Measurements from ENCODE around the gene TRMT10B. TPM values are rescaled to one million over a fixed set of nuclear protein-coding genes. Genes with fewer than 3 reads are reported as not detected.

The TRMT10B gene
- total RNA-seq, 4 donors from 2014 or later: 3.8 to 25.3 (median 8.9) TPM

DNA sequence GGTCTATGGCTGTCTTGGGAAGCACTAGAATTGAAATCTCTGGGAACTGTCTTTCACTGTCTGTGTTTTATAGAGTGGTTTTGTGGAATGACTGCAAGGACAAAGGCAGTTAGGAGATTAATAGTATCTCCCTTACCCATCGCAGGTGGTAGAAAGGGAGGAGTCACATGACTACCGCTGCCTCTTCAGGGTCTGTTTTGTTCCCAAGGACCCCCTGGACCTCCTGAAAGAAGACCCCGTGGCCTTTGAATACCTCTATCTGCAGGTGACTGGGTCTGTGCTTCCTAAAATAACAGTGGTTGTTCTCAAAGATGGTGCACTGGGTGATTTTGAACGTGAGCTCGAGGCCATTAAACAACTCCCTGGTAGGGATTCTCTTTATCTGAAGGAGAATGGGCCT, 22.8 kb upstream of the TRMT10B start:
- Histone ChIP-seq H3K27me3 (peaks cover 5% of the 10 kb centered on the region), H3K4me3 (no peak overlapping the region), H3K4me1 (no peaks in the 10 kb centered on the region), H3K9me3 (no peaks in the 10 kb centered on the region), H3K27ac (no peak overlapping the region), H3K36me3 (no peaks in the 10 kb centered on the region)
- 64% methylated on average over 5 of the region's 5 CpGs for WGBS
- no peak for DNase-seq (ENCODE audit: low spot score in 2 of 2)
- TF ChIP-seq POLR2A (IDR thresholded peaks at IDR 0.05) (no peak), EP300 (IDR thresholded peaks at IDR 0.05) (no peak), POLR2AphosphoS5 (IDR thresholded peaks at IDR 0.05) (no peak)
- TF ChIP-seq, protein P1, sequence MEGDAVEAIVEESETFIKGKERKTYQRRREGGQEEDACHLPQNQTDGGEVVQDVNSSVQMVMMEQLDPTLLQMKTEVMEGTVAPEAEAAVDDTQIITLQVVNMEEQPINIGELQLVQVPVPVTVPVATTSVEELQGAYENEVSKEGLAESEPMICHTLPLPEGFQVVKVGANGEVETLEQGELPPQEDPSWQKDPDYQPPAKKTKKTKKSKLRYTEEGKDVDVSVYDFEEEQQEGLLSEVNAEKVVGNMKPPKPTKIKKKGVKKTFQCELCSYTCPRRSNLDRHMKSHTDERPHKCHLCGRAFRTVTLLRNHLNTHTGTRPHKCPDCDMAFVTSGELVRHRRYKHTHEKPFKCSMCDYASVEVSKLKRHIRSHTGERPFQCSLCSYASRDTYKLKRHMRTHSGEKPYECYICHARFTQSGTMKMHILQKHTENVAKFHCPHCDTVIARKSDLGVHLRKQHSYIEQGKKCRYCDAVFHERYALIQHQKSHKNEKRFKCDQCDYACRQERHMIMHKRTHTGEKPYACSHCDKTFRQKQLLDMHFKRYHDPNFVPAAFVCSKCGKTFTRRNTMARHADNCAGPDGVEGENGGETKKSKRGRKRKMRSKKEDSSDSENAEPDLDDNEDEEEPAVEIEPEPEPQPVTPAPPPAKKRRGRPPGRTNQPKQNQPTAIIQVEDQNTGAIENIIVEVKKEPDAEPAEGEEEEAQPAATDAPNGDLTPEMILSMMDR (IDR thresholded peaks at IDR 0.05): no peak

DNA sequence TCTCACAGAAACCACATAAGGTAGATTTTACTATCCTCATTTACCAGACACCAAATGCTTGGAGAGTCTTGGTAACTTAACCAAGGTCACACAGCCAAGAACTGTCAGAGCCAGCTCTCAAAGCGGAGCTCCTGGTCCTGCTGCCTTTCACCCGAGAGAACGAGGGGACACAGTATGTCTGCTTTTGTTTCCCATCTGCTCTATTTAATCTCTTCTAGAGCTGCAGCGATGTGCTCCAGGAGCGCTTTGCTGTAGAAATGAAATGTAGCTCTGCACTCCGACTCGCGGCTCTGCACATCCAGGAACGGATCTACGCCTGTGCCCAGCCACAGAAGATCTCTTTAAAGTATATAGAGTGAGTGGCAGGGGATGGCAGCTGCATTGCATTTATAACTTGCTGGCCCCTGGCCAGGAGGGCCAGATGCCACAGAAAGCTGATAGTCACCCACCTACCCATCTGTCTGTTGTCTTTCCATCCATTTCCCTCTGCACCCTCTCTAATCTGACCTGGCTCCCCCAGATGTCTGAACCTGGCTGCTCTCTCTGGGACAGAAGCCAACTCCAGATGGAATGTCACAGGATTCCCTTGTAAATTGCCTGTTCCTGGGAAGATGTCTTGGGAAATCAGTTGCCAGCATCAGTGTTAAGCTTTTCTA, 21.4 kb upstream of the TRMT10B start:
- H3K4me3 ChIP-seq: no peak overlapping the region
- no peaks in the 10 kb centered on the region for H3K9me3 ChIP-seq
- no peaks in the 10 kb centered on the region for H3K36me3 ChIP-seq
- H3K27ac ChIP-seq: no peak overlapping the region
- DNase-seq (ENCODE audit: low spot score in 2 of 2): no peak
- H3K27me3 ChIP-seq: peaks cover 5% of the 10 kb centered on the region
- 67% methylated on average over 10 of the region's 10 CpGs for WGBS
- TF ChIP-seq POLR2AphosphoS5 (IDR thresholded peaks at IDR 0.05): no peak
- H3K4me1 ChIP-seq: no peaks in the 10 kb centered on the region

- H3K27me3 ChIP-seq: peaks cover 5% of the 10 kb centered on the region
- H3K9me3 ChIP-seq: no peaks in the 10 kb centered on the region
- DNase-seq (ENCODE audit: low spot score in 2 of 2): no peak
- WGBS: 89% methylated on average over 2 of the region's 2 CpGs
- no peaks in the 10 kb centered on the region for H3K4me1 ChIP-seq
- H3K27ac ChIP-seq: no peak overlapping the region
- no peak overlapping the region for H3K4me3 ChIP-seq
- H3K36me3 ChIP-seq: no peaks in the 10 kb centered on the region
- TF ChIP-seq POLR2A (IDR thresholded peaks at IDR 0.05) (no peak), EP300 (IDR thresholded peaks at IDR 0.05) (no peak), POLR2AphosphoS5 (IDR thresholded peaks at IDR 0.05) (no peak)
- TF ChIP-seq, protein P1 (IDR thresholded peaks at IDR 0.05): no peak
Observed at GRCh38 chr9:37732952-37733351, 20.7 kb upstream of the TRMT10B start.

GRCh38 chr9:37739222-37739621, 14.4 kb upstream of the TRMT10B start:
- H3K4me1 ChIP-seq: no peaks in the 10 kb centered on the region
- DNase-seq (ENCODE audit: low spot score in 2 of 2): no peak
- no peaks in the 10 kb centered on the region for H3K27me3 ChIP-seq
- WGBS: 94% methylated on average over 5 of the region's 5 CpGs
- H3K27ac ChIP-seq: no peak overlapping the region
- no peak overlapping the region for H3K4me3 ChIP-seq
- no peaks in the 10 kb centered on the region for H3K36me3 ChIP-seq
- no peaks in the 10 kb centered on the region for H3K9me3 ChIP-seq
- TF ChIP-seq EP300 (IDR thresholded peaks at IDR 0.05) (no peak), POLR2AphosphoS5 (IDR thresholded peaks at IDR 0.05) (no peak), POLR2A (IDR thresholded peaks at IDR 0.05) (no peak)
- TF ChIP-seq, protein P1 (IDR thresholded peaks at IDR 0.05): no peak

- Histone ChIP-seq H3K4me3 (no peak overlapping the region), H3K4me1 (no peaks in the 10 kb centered on the region), H3K27me3 (no peaks in the 10 kb centered on the region), H3K36me3 (no peaks in the 10 kb centered on the region), H3K9me3 (no peaks in the 10 kb centered on the region), H3K27ac (no peak overlapping the region)
- no peak for TF ChIP-seq POLR2AphosphoS5 (IDR thresholded peaks at IDR 0.05)
- TF ChIP-seq, protein P1 (IDR thresholded peaks at IDR 0.05): no peak
- no peak for DNase-seq (ENCODE audit: low spot score in 2 of 2)
- 100% methylated on average over 2 of the region's 16 CpGs for WGBS
Observed at GRCh38 chr9:37740128-37740527, 13.5 kb upstream of the TRMT10B start.
